ENCODE measurements around the gene TMEM176B.

Gene TMEM176B

GRCh38 chr7:150791304-150791703, 8.9 kb downstream of the TMEM176B start:
- Histone ChIP-seq H3K4me1 (ENCODE audit: control insufficient read depth, insufficient read depth, low read length) (no peaks in the 10 kb centered on the region), H3K4me3 (ENCODE audit: insufficient read depth, low read depth, low read length) (no peak overlapping the region), H3K36me3 (ENCODE audit: control insufficient read depth, insufficient read depth, low read length) (no peaks in the 10 kb centered on the region), H3K27me3 (ENCODE audit: control insufficient read depth, insufficient read depth, low read length, poor library complexity, severe bottlenecking) (no peaks in the 10 kb centered on the region), H3K27ac (ENCODE audit: insufficient read depth, low read depth, low read length, poor library complexity, severe bottlenecking) (no peak overlapping the region), H3K9me3 (ENCODE audit: control insufficient read depth, low read length) (no peaks in the 10 kb centered on the region)
- WGBS, 2 experiments, result 76 to 86% methylated on average over 5 of the region's 5 CpGs

GRCh38 chr7:150790416-150791075, 9.6 kb downstream of the TMEM176B start:
- no peak overlapping the region for H3K4me3 ChIP-seq (ENCODE audit: insufficient read depth, low read depth, low read length)
- H3K27ac ChIP-seq (ENCODE audit: insufficient read depth, low read depth, low read length, poor library complexity, severe bottlenecking), result no peak overlapping the region
- 93% methylated on average over 9 of the region's 9 CpGs for WGBS, 2 experiments
- no peaks in the 10 kb centered on the region for H3K9me3 ChIP-seq (ENCODE audit: control insufficient read depth, low read length)
- H3K4me1 ChIP-seq (ENCODE audit: control insufficient read depth, insufficient read depth, low read length), result no peaks in the 10 kb centered on the region
- no peaks in the 10 kb centered on the region for H3K27me3 ChIP-seq (ENCODE audit: control insufficient read depth, insufficient read depth, low read length, poor library complexity, severe bottlenecking)
- no peaks in the 10 kb centered on the region for H3K36me3 ChIP-seq (ENCODE audit: control insufficient read depth, insufficient read depth, low read length)

GRCh38 chr7:150788474-150789269, 11.5 kb downstream of the TMEM176B start:
- no peaks in the 10 kb centered on the region for H3K36me3 ChIP-seq (ENCODE audit: control insufficient read depth, insufficient read depth, low read length)
- no peak overlapping the region for H3K27ac ChIP-seq (ENCODE audit: insufficient read depth, low read depth, low read length, poor library complexity, severe bottlenecking)
- WGBS, 2 experiments, result 73% methylated on average over 9 of the region's 9 CpGs
- H3K9me3 ChIP-seq (ENCODE audit: control insufficient read depth, low read length), result no peaks in the 10 kb centered on the region
- no peaks in the 10 kb centered on the region for H3K4me1 ChIP-seq (ENCODE audit: control insufficient read depth, insufficient read depth, low read length)
- H3K27me3 ChIP-seq (ENCODE audit: control insufficient read depth, insufficient read depth, low read length, poor library complexity, severe bottlenecking), result no peaks in the 10 kb centered on the region
- H3K4me3 ChIP-seq (ENCODE audit: insufficient read depth, low read depth, low read length), result no peak overlapping the region

GRCh38 chr7:150787321-150788281, 12.6 kb downstream of the TMEM176B start:
- no peak overlapping the region for H3K27ac ChIP-seq (ENCODE audit: insufficient read depth, low read depth, low read length, poor library complexity, severe bottlenecking)
- 86 to 87% methylated on average over 10 of the region's 10 CpGs for WGBS, 2 experiments
- H3K9me3 ChIP-seq (ENCODE audit: control insufficient read depth, low read length), result no peaks in the 10 kb centered on the region
- no peaks in the 10 kb centered on the region for H3K4me1 ChIP-seq (ENCODE audit: control insufficient read depth, insufficient read depth, low read length)
- H3K27me3 ChIP-seq (ENCODE audit: control insufficient read depth, insufficient read depth, low read length, poor library complexity, severe bottlenecking), result no peaks in the 10 kb centered on the region
- no peaks in the 10 kb centered on the region for H3K36me3 ChIP-seq (ENCODE audit: control insufficient read depth, insufficient read depth, low read length)
- H3K4me3 ChIP-seq (ENCODE audit: insufficient read depth, low read depth, low read length), result no peak overlapping the region

- Histone ChIP-seq H3K27ac (ENCODE audit: insufficient read depth, low read depth, low read length, poor library complexity, severe bottlenecking) (no peak overlapping the region), H3K4me1 (ENCODE audit: control insufficient read depth, insufficient read depth, low read length) (no peaks in the 10 kb centered on the region), H3K36me3 (ENCODE audit: control insufficient read depth, insufficient read depth, low read length) (no peaks in the 10 kb centered on the region), H3K27me3 (ENCODE audit: control insufficient read depth, insufficient read depth, low read length, poor library complexity, severe bottlenecking) (no peaks in the 10 kb centered on the region), H3K4me3 (ENCODE audit: insufficient read depth, low read depth, low read length) (no peak overlapping the region), H3K9me3 (ENCODE audit: control insufficient read depth, low read length) (no peaks in the 10 kb centered on the region)
- WGBS, 2 experiments, result 55 to 57% methylated on average over 3 to 4 of the region's 4 CpGs
These were observed 15.2 kb downstream of the TMEM176B start for GRCh38 chr7:150784954-150785353.

GRCh38 chr7:150784120-150784736, 15.9 kb downstream of the TMEM176B start:
- 86 to 88% methylated on average over 9 of the region's 9 CpGs for WGBS, 2 experiments

GRCh38 chr7:150781961-150782360, 18.2 kb downstream of the TMEM176B start:
- Histone ChIP-seq H3K27ac (ENCODE audit: insufficient read depth, low read depth, low read length, poor library complexity, severe bottlenecking) (no peak overlapping the region), H3K4me3 (ENCODE audit: insufficient read depth, low read depth, low read length) (no peak overlapping the region)
- 91% methylated on average over 2 of the region's 2 CpGs for WGBS, 2 experiments

More at GRCh38 chr7:150784120-150784736, 15.9 kb downstream of the TMEM176B start:
- Histone ChIP-seq H3K27ac (ENCODE audit: insufficient read depth, low read depth, low read length, poor library complexity, severe bottlenecking) (no peak overlapping the region), H3K27me3 (ENCODE audit: control insufficient read depth, insufficient read depth, low read length, poor library complexity, severe bottlenecking) (no peaks in the 10 kb centered on the region), H3K4me3 (ENCODE audit: insufficient read depth, low read depth, low read length) (no peak overlapping the region), H3K36me3 (ENCODE audit: control insufficient read depth, insufficient read depth, low read length) (no peaks in the 10 kb centered on the region), H3K9me3 (ENCODE audit: control insufficient read depth, low read length) (no peaks in the 10 kb centered on the region), H3K4me1 (ENCODE audit: control insufficient read depth, insufficient read depth, low read length) (no peaks in the 10 kb centered on the region)

GRCh38 chr7:150781103-150781502, 19.1 kb downstream of the TMEM176B start:
- Histone ChIP-seq H3K4me1 (ENCODE audit: control insufficient read depth, insufficient read depth, low read length) (no peaks in the 10 kb centered on the region), H3K9me3 (ENCODE audit: control insufficient read depth, low read length) (no peaks in the 10 kb centered on the region), H3K4me3 (ENCODE audit: insufficient read depth, low read depth, low read length) (no peak overlapping the region), H3K27me3 (ENCODE audit: control insufficient read depth, insufficient read depth, low read length, poor library complexity, severe bottlenecking) (peaks cover 3% of the 10 kb centered on the region), H3K36me3 (ENCODE audit: control insufficient read depth, insufficient read depth, low read length) (no peaks in the 10 kb centered on the region), H3K27ac (ENCODE audit: insufficient read depth, low read depth, low read length, poor library complexity, severe bottlenecking) (no peak overlapping the region)
- 49 to 55% methylated on average over 3 of the region's 3 CpGs for WGBS, 2 experiments

More at GRCh38 chr7:150781961-150782360, 18.2 kb downstream of the TMEM176B start:
- no peaks in the 10 kb centered on the region for H3K9me3 ChIP-seq (ENCODE audit: control insufficient read depth, low read length)
- H3K36me3 ChIP-seq (ENCODE audit: control insufficient read depth, insufficient read depth, low read length), result no peaks in the 10 kb centered on the region
- peaks cover 3% of the 10 kb centered on the region for H3K27me3 ChIP-seq (ENCODE audit: control insufficient read depth, insufficient read depth, low read length, poor library complexity, severe bottlenecking)
- H3K4me1 ChIP-seq (ENCODE audit: control insufficient read depth, insufficient read depth, low read length), result no peaks in the 10 kb centered on the region

GRCh38 chr7:150780292-150780691, 19.9 kb downstream of the TMEM176B start:
- H3K4me1 ChIP-seq (ENCODE audit: control insufficient read depth, insufficient read depth, low read length), result no peaks in the 10 kb centered on the region
- peaks cover 3% of the 10 kb centered on the region for H3K27me3 ChIP-seq (ENCODE audit: control insufficient read depth, insufficient read depth, low read length, poor library complexity, severe bottlenecking)
- no peaks in the 10 kb centered on the region for H3K9me3 ChIP-seq (ENCODE audit: control insufficient read depth, low read length)
- no peak overlapping the region for H3K27ac ChIP-seq (ENCODE audit: insufficient read depth, low read depth, low read length, poor library complexity, severe bottlenecking)
- 64 to 67% methylated on average over 3 of the region's 3 CpGs for WGBS, 2 experiments
- H3K36me3 ChIP-seq (ENCODE audit: control insufficient read depth, insufficient read depth, low read length), result no peaks in the 10 kb centered on the region
- no peak overlapping the region for H3K4me3 ChIP-seq (ENCODE audit: insufficient read depth, low read depth, low read length)
